GM12801 (cell line): ENCODE measurements around the gene HECTD2.

ENCODE experiments used
- CTCF ChIP-seq: IDR thresholded peaks from one replicate; pipeline ENCODE4 v1.5.1; 2011; ENCODE audit warnings: control low read depth; ENCODE audit not compliant: insufficient read length; ENCODE audit errors: extremely low read depth

Gene HECTD2

GRCh38 chr10:91409869-91410637, at the start of gene HECTD2:
HECTD2 (plus strand) TSS chr10:91410344; CDS start chr10:91410439, 95 bp downstream.
- TF ChIP-seq CTCF, result no peak

GRCh38 chr10:91360461-91360860, 49.7 kb upstream of the HECTD2 start:
- no peak for TF ChIP-seq CTCF

GRCh38 chr10:91366704-91367103, 43.4 kb upstream of the HECTD2 start:
- TF ChIP-seq CTCF, result no peak

GRCh38 chr10:91367127-91367531, 43.0 kb upstream of the HECTD2 start:
- no peak for TF ChIP-seq CTCF

GRCh38 chr10:91367558-91367957, 42.6 kb upstream of the HECTD2 start:
- TF ChIP-seq CTCF, result no peak

GRCh38 chr10:91374052-91374451, 36.1 kb upstream of the HECTD2 start:
- no peak for TF ChIP-seq CTCF

- TF ChIP-seq CTCF, result no peak
Measured at GRCh38 chr10:91378061-91378460, 32.1 kb upstream of the HECTD2 start.
